HG03565 (cell line): ENCODE results near the gene PPP1R1C.

Experiments used
- ATAC-seq: cut with Tn5 transposase; IDR thresholded peaks from one replicate; pipeline ENCODE4 v1.9.1; 2021; ENCODE audit warnings: mild to moderate bottlenecking, moderate library complexity; ENCODE audit not compliant: unreplicated experiment

PPP1R1C gene

DNA sequence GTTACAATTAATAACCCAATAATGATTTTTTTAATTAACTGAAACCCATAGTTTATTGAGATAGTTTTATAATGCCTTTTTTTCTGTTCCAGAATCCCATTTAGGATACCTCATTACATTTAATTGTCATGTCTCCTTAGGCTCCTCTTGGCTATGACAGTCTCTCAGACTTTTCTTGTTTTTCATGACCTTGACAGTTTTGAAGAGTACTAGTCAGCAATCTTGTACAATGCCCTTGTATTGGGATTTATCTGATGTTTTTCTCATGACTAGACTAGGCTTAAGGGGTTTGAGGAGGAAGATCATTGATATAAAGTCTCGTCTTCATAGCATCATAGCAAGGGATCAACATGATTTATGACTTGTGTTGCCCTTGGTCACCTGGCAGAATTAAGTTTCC lies 72.4 kb downstream of the PPP1R1C start:
- ATAC-seq = no peak

GRCh38 chr2:182061739-182062138 lies 76.1 kb downstream of the PPP1R1C start:
- no peak for ATAC-seq

- ATAC-seq = no peak
Observed at GRCh38 chr2:182062329-182062972, 76.8 kb downstream of the PPP1R1C start.

DNA sequence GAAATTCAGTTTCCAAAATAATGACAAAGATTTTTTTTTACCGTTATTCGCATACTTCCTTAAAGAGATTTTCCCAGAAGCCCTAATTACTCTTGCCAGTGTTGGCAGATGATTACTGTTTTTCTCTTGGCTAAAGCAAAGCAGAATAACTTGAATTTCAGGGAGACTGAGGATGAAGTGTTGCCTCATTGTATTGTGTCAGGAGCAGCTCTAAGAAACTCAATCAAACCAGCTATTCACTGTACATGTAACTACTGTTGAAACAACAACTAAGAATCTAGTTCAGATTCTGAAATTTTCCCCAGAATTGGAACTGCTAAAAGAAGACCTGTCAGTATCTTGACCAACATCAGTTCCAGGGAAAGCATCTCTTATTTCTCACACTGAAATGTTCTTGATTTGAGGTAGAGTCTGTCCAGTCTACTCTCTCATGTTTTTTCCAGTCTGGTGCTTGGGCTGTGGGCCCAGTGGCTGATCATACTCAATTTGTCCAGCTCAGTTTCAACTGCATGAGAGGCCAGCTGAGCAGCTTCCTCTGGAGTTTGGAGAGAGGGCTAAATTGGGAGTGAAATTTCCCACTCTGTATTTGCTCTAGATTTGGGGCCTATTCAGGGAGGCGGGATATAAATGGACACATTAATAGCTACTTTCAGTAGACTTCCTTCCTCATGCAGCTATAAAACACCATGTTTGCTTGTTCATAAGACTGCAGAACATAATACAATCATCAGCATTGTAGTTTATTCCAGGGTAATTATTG lies 78.5 kb downstream of the PPP1R1C start:
- ATAC-seq = no peak

GRCh38 chr2:182066400-182067087 lies 80.9 kb downstream of the PPP1R1C start:
- ATAC-seq = no peak

GRCh38 chr2:182067393-182067792 lies 81.7 kb downstream of the PPP1R1C start:
- no peak for ATAC-seq

DNA sequence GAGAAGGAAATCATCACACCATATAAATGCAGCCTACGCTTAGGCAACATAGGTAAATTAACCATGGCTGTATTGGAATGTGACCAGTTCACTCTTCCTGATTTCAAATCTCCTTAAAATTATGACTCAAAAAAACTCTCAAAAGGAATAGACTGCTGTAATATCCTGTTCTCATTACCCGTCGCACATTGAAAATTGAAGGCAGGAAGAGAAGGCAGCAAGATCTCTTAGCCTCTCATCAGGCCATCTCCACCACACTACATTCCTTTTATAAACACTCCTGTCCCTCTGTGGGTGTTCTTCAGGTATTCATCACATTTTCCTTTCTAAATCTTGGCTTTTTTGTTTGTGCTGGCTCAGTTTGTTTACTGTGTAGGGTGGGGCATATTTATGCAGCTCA lies 83.2 kb downstream of the PPP1R1C start:
- ATAC-seq = no peak

DNA sequence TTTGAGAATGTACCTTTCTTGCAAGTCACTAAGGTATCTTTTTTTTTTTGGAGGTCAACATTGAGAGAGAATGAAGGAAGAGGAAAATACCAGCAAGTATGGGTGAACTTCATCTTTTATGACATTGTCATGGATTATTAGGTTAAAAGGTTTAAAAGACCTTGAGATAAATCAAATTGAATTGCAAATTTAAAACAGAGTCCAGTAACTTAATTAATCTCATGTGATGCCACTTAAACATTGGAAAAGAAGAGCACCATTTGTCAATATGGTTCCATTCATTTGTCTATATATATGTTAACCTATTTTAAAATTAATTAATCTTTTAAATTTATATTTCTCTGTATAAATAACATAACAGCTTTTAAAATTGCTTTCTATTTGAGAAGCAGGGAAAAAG lies 83.8 kb downstream of the PPP1R1C start:
- no peak for ATAC-seq

DNA sequence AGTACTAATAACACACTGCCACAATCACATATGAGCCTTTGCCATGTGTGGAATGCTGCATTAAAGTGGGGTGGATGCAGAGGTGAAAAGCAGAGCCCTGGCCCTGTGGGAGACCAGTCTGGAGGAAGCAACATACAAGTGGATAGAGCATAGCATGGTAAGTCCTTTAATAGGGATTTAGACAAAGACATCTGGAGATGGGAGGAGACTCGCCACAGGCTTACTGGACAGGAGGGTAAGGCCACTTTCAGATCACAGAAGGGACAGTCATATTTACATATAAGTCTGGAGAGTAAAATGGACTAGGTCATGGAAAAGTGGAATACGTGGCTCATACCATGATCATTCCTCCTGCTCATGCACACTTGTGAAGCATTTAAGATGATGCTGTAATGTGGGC lies 84.3 kb downstream of the PPP1R1C start:
- ATAC-seq = no peak

DNA sequence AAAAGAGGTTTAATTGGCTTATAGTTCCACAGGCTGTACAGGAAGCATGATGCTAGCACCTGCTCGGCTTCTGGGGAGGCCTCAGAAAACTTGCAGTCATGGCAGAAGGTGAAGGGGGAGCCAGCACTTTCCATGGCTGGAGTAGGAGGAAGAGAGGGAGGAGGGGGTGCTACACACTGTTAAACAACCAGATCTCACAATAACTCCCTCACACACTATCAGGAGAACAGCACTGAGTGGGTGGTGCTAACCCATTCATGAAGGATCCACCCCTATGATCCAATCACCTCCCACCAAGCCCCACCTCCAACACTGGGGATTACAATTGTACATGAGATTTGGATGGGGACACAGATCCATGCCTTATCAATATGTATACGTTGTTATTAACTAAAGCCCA lies 85.1 kb downstream of the PPP1R1C start:
- no peak for ATAC-seq

DNA sequence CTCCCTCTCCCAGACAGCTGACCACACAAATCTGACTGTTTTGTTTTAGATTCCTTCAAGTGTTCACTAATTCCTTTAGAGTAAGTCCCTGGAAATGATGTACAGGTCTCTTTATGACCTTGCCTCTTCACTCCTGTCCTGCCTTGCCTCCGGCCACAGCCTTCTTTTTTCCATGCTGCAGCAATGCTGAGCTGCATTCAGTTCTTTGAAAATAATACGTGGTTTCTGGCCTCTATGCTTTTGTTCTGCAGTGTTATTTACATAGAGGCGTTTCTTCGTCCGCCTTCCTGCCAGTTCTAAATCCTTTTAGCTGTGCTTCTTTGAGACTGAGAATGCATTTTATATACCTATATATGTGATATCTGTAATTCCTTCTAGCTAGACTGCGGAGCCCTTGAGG lies 87.2 kb downstream of the PPP1R1C start:
- ATAC-seq = no peak

DNA sequence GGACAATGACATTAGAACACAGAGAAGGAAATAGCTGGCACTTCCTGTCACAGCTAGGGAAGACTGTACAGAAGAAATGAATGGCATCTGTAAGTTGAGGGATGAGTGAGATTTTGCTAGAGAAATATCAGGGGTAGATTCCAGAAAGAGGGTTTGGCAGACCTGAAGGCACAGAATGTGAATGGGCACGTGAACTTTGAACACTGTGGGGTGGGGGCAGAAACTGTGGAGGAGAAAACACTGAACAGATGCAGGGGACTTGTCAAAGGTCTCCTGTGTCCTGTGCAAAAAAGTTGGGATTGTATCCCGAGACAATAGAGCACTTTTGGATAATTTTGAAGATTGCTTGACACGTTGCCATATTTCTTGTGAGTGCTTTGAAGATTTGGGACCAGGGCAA lies 88.0 kb downstream of the PPP1R1C start:
- ATAC-seq = no peak

DNA sequence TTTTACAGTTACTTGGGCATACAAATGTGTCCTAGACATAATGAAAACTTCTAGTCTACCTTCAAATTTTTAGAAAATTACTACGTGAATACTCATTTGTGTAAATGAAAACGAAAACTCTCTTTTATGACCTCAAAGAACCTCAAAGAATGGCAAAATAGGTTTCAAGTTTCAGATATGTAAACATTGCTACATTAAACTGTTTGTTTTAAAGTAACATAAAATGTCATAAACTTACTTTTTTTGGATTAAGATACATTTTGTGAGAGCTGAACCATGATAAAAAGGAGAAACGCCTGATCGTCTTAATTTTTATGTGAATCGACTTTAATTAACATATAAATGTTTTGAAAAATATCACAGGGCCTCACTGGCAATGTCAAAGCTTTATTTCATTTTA lies 91.4 kb downstream of the PPP1R1C start:
- ATAC-seq = no peak

GRCh38 chr2:182077448-182078142 lies 91.9 kb downstream of the PPP1R1C start:
- peak; percentile 67 for ATAC-seq

- ATAC-seq = no peak
Observed at GRCh38 chr2:182078988-182079602, 93.4 kb downstream of the PPP1R1C start.

GRCh38 chr2:182080493-182080892 lies 94.8 kb downstream of the PPP1R1C start:
- ATAC-seq = no peak

- no peak for ATAC-seq
Observed at GRCh38 chr2:182081602-182082260, 96.1 kb downstream of the PPP1R1C start.

DNA sequence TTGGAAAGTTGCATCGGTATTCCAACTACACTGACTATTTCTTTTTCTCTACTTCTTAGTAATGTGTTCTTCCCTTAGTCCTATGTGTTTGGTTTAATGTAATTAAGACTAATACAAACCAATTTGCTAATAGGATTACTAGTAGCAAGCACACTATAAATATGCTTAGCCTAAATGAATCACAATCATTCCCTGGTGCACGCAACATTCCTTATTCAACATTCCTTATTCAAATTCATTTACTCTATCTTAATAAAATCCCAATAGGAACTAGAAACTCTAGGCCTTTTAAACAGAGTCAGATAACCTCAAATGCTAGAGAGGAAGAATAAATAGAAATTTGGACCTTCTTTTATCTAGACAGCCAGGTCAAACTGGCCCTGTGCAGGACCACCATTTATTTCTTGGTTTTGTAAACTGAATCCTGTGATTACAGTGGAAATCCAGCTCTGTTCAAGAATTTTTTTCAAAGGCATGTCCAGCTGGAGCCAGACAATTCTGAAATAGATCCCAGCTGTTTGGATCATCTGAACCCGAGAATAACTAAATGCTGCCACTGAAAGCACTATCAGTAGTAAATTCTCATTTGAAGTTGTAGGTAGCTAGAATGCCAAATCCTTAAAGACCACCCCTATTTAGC lies 103.1 kb downstream of the PPP1R1C start:
- no peak for ATAC-seq

DNA sequence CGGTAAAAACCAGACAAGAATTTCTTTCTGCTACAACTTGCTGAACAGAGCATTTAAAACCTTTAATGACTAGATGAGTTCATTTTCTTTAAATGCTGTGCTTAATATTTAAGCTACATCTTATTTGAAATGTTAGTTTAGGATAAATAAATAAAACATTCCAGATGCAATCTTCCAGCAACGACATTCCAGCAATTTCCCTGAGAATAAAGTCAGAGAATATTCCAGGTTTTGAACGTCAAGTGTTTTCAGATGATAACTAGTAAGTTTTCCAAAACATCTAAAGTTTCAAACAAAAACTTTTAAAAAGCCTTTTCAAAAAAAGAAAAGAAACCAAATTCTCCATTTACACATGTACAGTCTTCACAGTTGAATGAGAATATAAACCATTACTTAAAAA lies 104.8 kb downstream of the PPP1R1C start:
- no peak for ATAC-seq

DNA sequence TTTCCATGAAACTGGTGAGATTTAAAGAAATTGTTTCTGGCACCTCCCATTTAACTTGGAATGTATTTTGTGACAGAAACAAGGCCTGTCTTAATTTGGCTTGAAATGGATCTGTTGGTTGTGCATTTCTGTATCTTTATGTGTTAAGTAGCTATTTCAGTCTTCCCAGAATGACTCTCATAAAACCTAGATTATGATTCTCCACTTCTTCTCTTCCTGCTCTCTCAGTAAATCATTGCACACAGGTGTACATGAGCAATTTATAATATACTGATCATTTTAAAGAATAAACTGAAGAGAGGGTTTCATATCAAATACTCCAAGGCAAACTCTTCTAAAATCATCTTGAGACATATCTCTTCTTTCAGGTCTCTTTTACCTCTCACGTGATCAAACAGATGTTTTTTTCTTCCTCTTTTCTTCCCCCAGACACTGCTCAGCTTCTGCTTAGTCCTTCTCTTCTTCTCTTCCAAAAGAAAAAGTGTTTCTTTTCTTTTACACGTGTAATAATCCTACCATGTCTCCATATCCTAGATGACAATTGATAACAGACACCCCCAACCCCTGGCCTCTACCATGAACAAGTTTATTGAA lies 112.0 kb downstream of the PPP1R1C start:
- ATAC-seq = no peak
